B cell (primary cell): ENCODE measurements around the gene MTHFR.

Source experiments
- EZH2 ChIP-seq: IDR thresholded peaks from 2 replicates; pipeline ENCODE4 v1.6.1; 2012; ENCODE audit warnings: borderline replicate concordance, low read depth, mild to moderate bottlenecking, moderate library complexity, low read length; ENCODE audit not compliant: insufficient read depth, poor library complexity, severe bottlenecking
- TF ChIP-seq, protein P1 (sequence below): fragments of 200-600 bp; IDR thresholded peaks from one replicate; pipeline ENCODE4 v1.8.0; 2022; ENCODE audit warnings: antibody characterized with exemption, mild to moderate bottlenecking

DNA sequence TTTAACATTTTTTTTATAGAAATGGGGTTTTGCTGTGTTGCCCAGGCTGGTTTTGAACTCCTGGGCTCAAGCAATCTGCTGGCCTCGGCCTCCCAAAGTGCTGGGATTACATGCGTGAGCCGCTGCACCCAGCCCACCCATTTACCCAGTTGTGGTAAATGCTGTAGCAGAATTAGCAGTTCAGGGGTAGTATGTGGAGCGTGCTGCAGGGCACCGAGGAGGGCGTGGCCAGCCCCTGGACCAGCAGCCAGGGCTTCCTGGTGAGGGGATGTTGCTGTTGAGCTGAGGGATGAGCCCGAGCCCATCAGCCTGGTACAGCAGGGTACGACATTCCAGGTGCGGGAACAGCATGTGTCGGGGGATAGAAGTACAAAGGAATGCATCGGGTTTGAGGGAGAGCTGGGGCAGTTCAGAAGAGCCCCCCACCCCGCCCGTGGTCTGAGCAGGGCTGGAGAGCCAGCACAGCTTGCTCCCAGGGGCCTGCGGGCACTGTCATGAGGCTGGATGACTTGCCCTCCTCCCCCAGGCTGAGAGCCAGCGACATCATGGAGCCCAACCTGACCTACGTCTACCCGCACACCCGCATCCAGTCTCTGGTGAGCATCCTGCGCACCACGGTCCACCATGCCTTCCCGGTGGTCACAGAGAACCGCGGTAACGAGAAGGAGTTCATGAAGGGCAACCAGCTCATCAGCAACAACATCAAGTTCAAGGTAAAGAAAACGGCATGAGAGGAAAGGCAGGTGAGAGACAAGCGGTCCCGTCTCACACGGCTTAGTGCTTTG is 29.9 kb upstream of the MTHFR start:
- TF ChIP-seq, protein P1, sequence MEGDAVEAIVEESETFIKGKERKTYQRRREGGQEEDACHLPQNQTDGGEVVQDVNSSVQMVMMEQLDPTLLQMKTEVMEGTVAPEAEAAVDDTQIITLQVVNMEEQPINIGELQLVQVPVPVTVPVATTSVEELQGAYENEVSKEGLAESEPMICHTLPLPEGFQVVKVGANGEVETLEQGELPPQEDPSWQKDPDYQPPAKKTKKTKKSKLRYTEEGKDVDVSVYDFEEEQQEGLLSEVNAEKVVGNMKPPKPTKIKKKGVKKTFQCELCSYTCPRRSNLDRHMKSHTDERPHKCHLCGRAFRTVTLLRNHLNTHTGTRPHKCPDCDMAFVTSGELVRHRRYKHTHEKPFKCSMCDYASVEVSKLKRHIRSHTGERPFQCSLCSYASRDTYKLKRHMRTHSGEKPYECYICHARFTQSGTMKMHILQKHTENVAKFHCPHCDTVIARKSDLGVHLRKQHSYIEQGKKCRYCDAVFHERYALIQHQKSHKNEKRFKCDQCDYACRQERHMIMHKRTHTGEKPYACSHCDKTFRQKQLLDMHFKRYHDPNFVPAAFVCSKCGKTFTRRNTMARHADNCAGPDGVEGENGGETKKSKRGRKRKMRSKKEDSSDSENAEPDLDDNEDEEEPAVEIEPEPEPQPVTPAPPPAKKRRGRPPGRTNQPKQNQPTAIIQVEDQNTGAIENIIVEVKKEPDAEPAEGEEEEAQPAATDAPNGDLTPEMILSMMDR = no peak
- no peak for TF ChIP-seq EZH2
